ENCODE results near the gene ZCCHC10. TPM values are rescaled to one million over a fixed set of nuclear protein-coding genes. Genes with fewer than 3 reads are reported as not detected.
"Not testable (repeated sequence)": the region's sequence is repeated elsewhere in the genome, so short reads cannot be mapped to it uniquely, and the experiment has no call there.

ZCCHC10 gene
- total and polyA plus RNA-seq, 2 of the 4 experiments (the other 2 are of a cell fraction), result 4.1 to 20.4 TPM

- in situ Hi-C loops (cut with MboI; ENCODE audit: low sequenced_read_pairs), result no loop called here
- Histone ChIP-seq H2BK5ac (ENCODE audit: low read depth, low read length, poor library complexity, severe bottlenecking) (peak overlapping the region; percentile 99), H4K5ac (ENCODE audit: low read depth, low read length) (peak overlapping the region; percentile 78; the same call in 1 of the 2 replicates), H3K56ac (ENCODE audit: extremely low read depth, insufficient read depth, low read length) (peak overlapping the region; percentile 96), H4K8ac (ENCODE audit: low read depth in 2 of 2, low read length in 2 of 2) (peak overlapping the region; percentile 75 to 76; a peak in 3 of 4 replicates), H2AFZ (replicated peaks; ENCODE audit: low read length, poor library complexity) (no peak overlapping the region), H3K9me3 (ENCODE audit: control insufficient read depth, insufficient read depth, low read length) (no peaks in the 10 kb centered on the region), H2AK9ac (replicated peaks; ENCODE audit: low read depth, low read length, poor library complexity) (no peak overlapping the region), H3K14ac (replicated peaks; ENCODE audit: low read depth, low read length) (peak overlapping the region; percentile 84), H2BK20ac (ENCODE audit: low read depth, low read length) (no peak overlapping the region), H3K79me1 (ENCODE audit: low read depth in 1 of 2, low read length in 2 of 2) (peaks cover 0 to 16% of the 10 kb centered on the region in 2 experiments; a peak in 2 of 4 replicates), H3K36me3 (ENCODE audit: control insufficient read depth, insufficient read depth, low read length) (peaks cover 5% of the 10 kb centered on the region; the same call in 1 of the 2 replicates), H3K9me1 (ENCODE audit: insufficient read depth, low read length) (peaks cover 6% of the 10 kb centered on the region), H3K27ac (ENCODE audit: insufficient read depth, low read length) (peak overlapping the region; percentile 98; the same call in 1 of the 2 replicates), H3K4me3 (ENCODE audit: insufficient read depth, low read depth, low read length) (peak overlapping the region; percentile 84), H4K20me1 (ENCODE audit: insufficient read depth, low read length) (peaks cover 58% of the 10 kb centered on the region), H3K27me3 (ENCODE audit: control insufficient read depth, insufficient read depth, low read length) (no peaks in the 10 kb centered on the region), H2BK15ac (ENCODE audit: low read depth, low read length) (no peak overlapping the region), H3K23ac (ENCODE audit: low read depth, low read length) (peak overlapping the region; percentile 95; the same call in 1 of the 2 replicates), H3K4me1 (ENCODE audit: control insufficient read depth, insufficient read depth, low read length) (peaks cover 2% of the 10 kb centered on the region; the same call in 1 of the 2 replicates), H3K4ac (ENCODE audit: low read depth, low read length) (peak overlapping the region; percentile 92; the same call in 1 of the 2 replicates), H4K91ac (ENCODE audit: insufficient read depth, low read depth, low read length) (no peak overlapping the region), H2AK5ac (ENCODE audit: low read depth, low read length) (peak overlapping the region; percentile 79; the same call in 1 of the 2 replicates), H2BK120ac (ENCODE audit: low read depth, low read length) (no peak overlapping the region), H3K9ac (ENCODE audit: low read depth, low read length) (peak overlapping the region; percentile 100; the same call in 1 of the 2 replicates), H3K4me2 (ENCODE audit: low read depth, low read length) (peak overlapping the region; percentile 92; the same call in 1 of the 2 replicates), H3K18ac (ENCODE audit: low read depth, low read length) (peak overlapping the region; percentile 91; the same call in 1 of the 2 replicates)
- no peak for TF ChIP-seq NFE2L2 (IDR thresholded peaks at IDR 0.05; ENCODE audit: low read depth, low read length)
- ATAC-seq (ENCODE audit: low read depth) (no peak), DNase-seq (peak; percentile 81)
- no TSS peak for BruUV-seq (replicated peaks)
- dilution Hi-C loops (cut with HindIII; ENCODE audit: low sequenced_read_pairs, unreplicated experiment), result no loop called here
- POLR2A ChIA-PET (ENCODE audit: unreplicated experiment), result no interaction called here
- intact Hi-C loops (cut with micrococcal nuclease), result loop anchor here (2.0 kb wide), 2 partner anchors 65 to 89 kb away; partner anchors contain the start of gene ZCCHC10
- CTCF ChIA-PET, result interaction anchor here (0.9 kb wide), 1 partner anchor 51 kb away, joined by 3 read pairs; no protein-coding TSS in a partner anchor
- no CpG with 5 or more reads among the region's 5 CpGs for WGBS, 2 experiments (ENCODE audit: extremely low coverage in 2 of 2, insufficient read length in 1 of 2)
These were observed 64.5 kb downstream of the ZCCHC10 start for GRCh38 chr5:132961887-132962286.

- CTCF ChIA-PET; H2AK9ac ChIP-seq (replicated peaks; ENCODE audit: low read depth, low read length, poor library complexity); H4K91ac ChIP-seq (ENCODE audit: insufficient read depth, low read depth, low read length); H3K27ac ChIP-seq (ENCODE audit: insufficient read depth, low read length); H4K8ac ChIP-seq (ENCODE audit: low read depth in 2 of 2, low read length in 2 of 2); H2BK120ac ChIP-seq (ENCODE audit: low read depth, low read length); H2AK5ac ChIP-seq (ENCODE audit: low read depth, low read length); H3K18ac ChIP-seq (ENCODE audit: low read depth, low read length); in situ Hi-C loops (cut with MboI; ENCODE audit: low sequenced_read_pairs); H2BK15ac ChIP-seq (ENCODE audit: low read depth, low read length); H3K4me1 ChIP-seq (ENCODE audit: control insufficient read depth, insufficient read depth, low read length); H3K23ac ChIP-seq (ENCODE audit: low read depth, low read length); BruUV-seq (replicated peaks); H3K9me3 ChIP-seq (ENCODE audit: control insufficient read depth, insufficient read depth, low read length); H2BK20ac ChIP-seq (ENCODE audit: low read depth, low read length); H4K5ac ChIP-seq (ENCODE audit: low read depth, low read length); H3K9me1 ChIP-seq (ENCODE audit: insufficient read depth, low read length); H3K36me3 ChIP-seq (ENCODE audit: control insufficient read depth, insufficient read depth, low read length); H3K56ac ChIP-seq (ENCODE audit: extremely low read depth, insufficient read depth, low read length); H2AFZ ChIP-seq (replicated peaks; ENCODE audit: low read length, poor library complexity); dilution Hi-C loops (cut with HindIII; ENCODE audit: low sequenced_read_pairs, unreplicated experiment); intact Hi-C loops (cut with micrococcal nuclease); H3K4ac ChIP-seq (ENCODE audit: low read depth, low read length); ATAC-seq (ENCODE audit: low read depth); DNase-seq; POLR2A ChIA-PET (ENCODE audit: unreplicated experiment); H3K27me3 ChIP-seq (ENCODE audit: control insufficient read depth, insufficient read depth, low read length): not testable (repeated sequence)
- Histone ChIP-seq H2BK5ac (ENCODE audit: low read depth, low read length, poor library complexity, severe bottlenecking) (peak overlapping the region; percentile 99), H3K9ac (ENCODE audit: low read depth, low read length) (peak overlapping the region; percentile 100; the same call in 1 of the 2 replicates), H3K4me2 (ENCODE audit: low read depth, low read length) (peak overlapping the region; percentile 92), H3K4me3 (ENCODE audit: insufficient read depth, low read depth, low read length) (peak overlapping the region; percentile 84), H3K79me1 (ENCODE audit: low read depth in 1 of 2, low read length in 2 of 2) (peaks cover 0 to 16% of the 10 kb centered on the region in 2 experiments; a peak in 2 of 4 replicates), H4K20me1 (ENCODE audit: insufficient read depth, low read length) (peaks cover 63% of the 10 kb centered on the region), H3K14ac (replicated peaks; ENCODE audit: low read depth, low read length) (peak overlapping the region; percentile 22; the same call in 1 of the 2 replicates)
- 100% methylated on average over 5 of the region's 11 CpGs; no CpG with 5 or more reads in 1 of the 2 experiments for WGBS, 2 experiments (ENCODE audit: extremely low coverage in 2 of 2, insufficient read length in 1 of 2)
These were observed 65.1 kb downstream of the ZCCHC10 start for GRCh38 chr5:132961123-132961815.
